Naive B cell (primary cell): Measurements from ENCODE around the gene CCDC13. TPM values are rescaled to one million over a fixed set of nuclear protein-coding genes. Genes with fewer than 3 reads are reported as not detected.

ENCODE experiments used
- ATAC-seq, 2 donors: fragments of 150-1000 bp; cut with Tn5 transposase; 2 replicates each; pipeline ENCODE4 v1.10.0; 2021; ENCODE audit warnings: low read depth in 2 of 2, mild to moderate bottlenecking in 2 of 2, moderate library complexity in 2 of 2
- DNase-seq: peaks from one replicate; pipeline ENCODE4 v3.0.0; 2022
- H3K27ac Mint-ChIP-seq, 6 donors: one replicate each; pipeline ENCODE4 v1.8.0; 2020 to 2022; ENCODE audit warnings: mild to moderate bottlenecking in 6 of 6, mixed read lengths in 6 of 6, moderate library complexity in 5 of 6, inconsistent platforms in 2 of 6
- H3K27me3 Mint-ChIP-seq, 3 donors: one replicate each; pipeline ENCODE4 v1.8.0; 2021 to 2022; ENCODE audit warnings: mixed read lengths in 3 of 3, mild to moderate bottlenecking in 1 of 3
- H3K36me3 Mint-ChIP-seq, 2 donors: one replicate each; pipeline ENCODE4 v1.8.0; 2020 to 2022; ENCODE audit warnings: mixed read lengths in 2 of 2, inconsistent platforms in 1 of 2, mild to moderate bottlenecking in 1 of 2
- H3K4me1 Mint-ChIP-seq, 3 donors: one replicate each; pipeline ENCODE4 v1.8.0; 2020 to 2022; ENCODE audit warnings: mixed read lengths in 3 of 3, inconsistent platforms in 1 of 3, mild to moderate bottlenecking in 1 of 3, moderate library complexity in 1 of 3
- H3K4me3 Mint-ChIP-seq, 8 donors: one replicate each; pipeline ENCODE4 v1.8.0; 2020 to 2022; ENCODE audit warnings: mild to moderate bottlenecking in 8 of 8, mixed read lengths in 8 of 8, moderate library complexity in 8 of 8, inconsistent platforms in 2 of 8
- H3K9me3 Mint-ChIP-seq, 7 donors: one replicate each; pipeline ENCODE4 v1.8.0; 2020 to 2022; ENCODE audit warnings: mixed read lengths in 7 of 7, mild to moderate bottlenecking in 5 of 7, inconsistent platforms in 2 of 7, moderate library complexity in 1 of 7
- polyA plus RNA-seq, 6 donors: library from polyadenylated mRNA; unstranded; fragments of 300-500 nt; fragmentation: Illumina TruSeq; gene quantifications; one replicate each; pipeline ENCODE4 v1.2.3, GENCODE V29; 2021; ENCODE audit warnings: low read depth in 6 of 6

The CCDC13 gene
- polyA plus RNA-seq, 6 donors from 2014 or later, result 0.39 to 1.2 (median 0.56) TPM; not detected in 1

GRCh38 chr3:42805141-42805821 is 32.2 kb upstream of the CCDC13 start:
- Mint-ChIP-seq H3K4me1 (peaks cover 29 to 42% (median 36%) of the 10 kb centered on the region in 3 donors), H3K36me3 (no peaks in the 10 kb centered on the region), H3K27ac (peak overlapping the region in 3 of 6 donors; percentile 83 to 96 (median 90)), H3K4me3 (peak overlapping the region; percentile 91 to 99 (median 96)), H3K9me3 (no peaks in the 10 kb centered on the region), H3K27me3 (peaks cover 9 to 19% (median 12%) of the 10 kb centered on the region in 3 donors)
- ATAC-seq, result no peak
- DNase-seq, result no peak

DNA sequence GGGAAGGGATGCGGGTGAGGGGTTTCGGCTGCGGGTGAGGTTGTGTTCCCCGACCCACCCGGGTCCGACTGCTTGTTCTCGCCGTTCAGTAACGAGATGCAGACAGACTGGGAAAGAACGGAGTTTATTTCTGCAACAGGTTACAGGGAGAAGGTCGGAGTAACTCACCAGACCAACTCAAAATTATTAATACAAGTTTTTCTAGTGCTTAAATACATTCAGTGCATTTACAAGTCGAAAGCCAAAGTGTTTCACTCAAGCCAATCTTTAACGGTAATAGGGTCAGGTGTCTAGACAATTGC is 31.7 kb upstream of the CCDC13 start:
- Mint-ChIP-seq H3K27me3 (peaks cover 9 to 19% (median 12%) of the 10 kb centered on the region in 3 donors), H3K4me1 (peaks cover 31 to 45% (median 41%) of the 10 kb centered on the region in 3 donors), H3K36me3 (no peaks in the 10 kb centered on the region), H3K4me3 (peak overlapping the region; percentile 91 to 99 (median 96)), H3K9me3 (no peaks in the 10 kb centered on the region), H3K27ac (peak overlapping the region in 5 of 6 donors; percentile 44 to 97 (median 96))
- ATAC-seq, result peak; percentile 2 to 3
- DNase-seq, result no peak

DNA sequence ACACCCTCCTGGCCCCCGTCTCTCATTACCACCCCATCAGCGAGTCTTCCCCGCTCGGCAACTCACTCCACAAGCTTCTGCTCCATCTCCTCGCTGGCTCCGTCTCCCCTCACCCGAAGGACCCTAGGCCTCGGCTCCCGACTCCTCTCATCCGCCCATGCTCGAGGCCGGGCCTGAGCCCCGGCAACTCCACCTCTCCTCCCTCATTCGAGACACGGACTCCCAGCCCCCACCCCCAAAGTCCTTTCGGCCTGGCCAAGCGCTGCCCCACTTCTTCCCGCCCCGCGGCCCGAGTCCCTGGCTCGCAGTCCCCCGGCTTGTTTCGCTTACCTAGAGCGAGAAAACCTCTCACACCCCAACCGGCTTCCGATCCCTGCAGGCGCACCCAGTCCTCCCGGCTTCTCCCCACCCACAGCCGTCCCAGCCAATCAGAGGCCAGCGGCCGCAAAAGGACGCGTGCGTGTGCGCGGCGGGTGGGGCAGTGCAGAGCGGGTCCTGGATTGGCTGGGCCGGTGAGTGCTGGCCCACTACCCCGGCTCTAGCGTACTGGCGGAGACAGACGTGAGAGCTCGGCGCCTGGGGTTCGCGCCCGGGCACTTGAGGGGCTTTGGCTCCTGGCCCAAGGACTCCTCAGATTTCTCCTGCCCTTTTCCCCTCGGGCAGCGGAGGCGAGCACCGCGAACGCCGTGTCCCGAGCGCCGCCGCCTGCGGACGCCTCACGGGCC is 31.2 kb upstream of the CCDC13 start, which contains the start of gene HIGD1A:
HIGD1A (minus strand) TSS at position 385 of the 725 bp plus-strand sequence. CDS start 10,237 bp downstream, outside the sequence.
- H3K36me3 Mint-ChIP-seq, result no peaks in the 10 kb centered on the region
- peaks cover 9 to 19% (median 12%) of the 10 kb centered on the region in 3 donors for H3K27me3 Mint-ChIP-seq
- ATAC-seq (peak; percentile 98 to 99), DNase-seq (peak; percentile 93)
- peak within 1 kb of the TSS; percentile 88 to 97 (median 96) for H3K27ac Mint-ChIP-seq
- H3K4me3 Mint-ChIP-seq, result peak within 1 kb of the TSS; percentile 91 to 99 (median 96)
- H3K4me1 Mint-ChIP-seq, result peaks cover 31 to 46% (median 45%) of the 10 kb centered on the region in 3 donors
- no peaks in the 10 kb centered on the region for H3K9me3 Mint-ChIP-seq

DNA sequence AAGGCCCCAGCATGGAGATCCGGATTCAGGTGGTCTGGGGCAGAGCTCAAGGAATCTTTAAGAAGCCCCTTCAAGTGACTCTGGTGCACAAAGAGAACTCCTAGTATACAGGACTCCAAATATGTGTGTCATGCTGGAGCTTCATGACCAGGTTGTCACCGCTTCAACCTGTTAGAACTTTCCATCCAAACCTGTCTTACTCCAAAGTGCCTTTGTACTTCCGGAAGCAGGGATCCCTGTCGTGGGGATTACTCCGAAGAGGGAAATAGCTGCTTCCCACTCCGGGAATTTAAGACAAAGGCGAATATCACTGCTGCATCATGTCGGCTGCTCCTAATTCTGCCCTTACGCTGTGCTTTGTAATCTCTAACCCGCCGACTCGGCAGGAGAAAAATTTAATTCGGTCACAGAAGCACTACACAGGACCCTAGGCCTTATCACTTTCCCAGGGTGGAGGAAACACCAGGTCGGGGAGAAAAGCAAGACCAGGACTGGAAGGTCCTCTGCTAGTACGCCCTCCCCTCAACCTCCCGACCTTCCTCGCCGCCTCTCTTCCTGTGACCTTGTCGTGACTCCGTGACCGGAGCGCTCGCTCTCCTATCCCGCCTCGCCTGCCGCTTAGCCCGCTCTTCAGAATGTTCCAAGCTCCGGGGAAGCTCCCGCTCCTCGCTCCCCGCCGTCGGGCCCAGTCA is 30.5 kb upstream of the CCDC13 start:
- Mint-ChIP-seq H3K4me1 (peaks cover 31 to 47% (median 45%) of the 10 kb centered on the region in 3 donors), H3K4me3 (peak overlapping the region; percentile 91 to 99 (median 96)), H3K27ac (peak overlapping the region; percentile 88 to 97 (median 96)), H3K36me3 (no peaks in the 10 kb centered on the region), H3K9me3 (no peaks in the 10 kb centered on the region), H3K27me3 (peaks cover 9 to 19% (median 12%) of the 10 kb centered on the region in 3 donors)
- DNase-seq (peak; percentile 16), ATAC-seq (peak; percentile 9 to 15)

DNA sequence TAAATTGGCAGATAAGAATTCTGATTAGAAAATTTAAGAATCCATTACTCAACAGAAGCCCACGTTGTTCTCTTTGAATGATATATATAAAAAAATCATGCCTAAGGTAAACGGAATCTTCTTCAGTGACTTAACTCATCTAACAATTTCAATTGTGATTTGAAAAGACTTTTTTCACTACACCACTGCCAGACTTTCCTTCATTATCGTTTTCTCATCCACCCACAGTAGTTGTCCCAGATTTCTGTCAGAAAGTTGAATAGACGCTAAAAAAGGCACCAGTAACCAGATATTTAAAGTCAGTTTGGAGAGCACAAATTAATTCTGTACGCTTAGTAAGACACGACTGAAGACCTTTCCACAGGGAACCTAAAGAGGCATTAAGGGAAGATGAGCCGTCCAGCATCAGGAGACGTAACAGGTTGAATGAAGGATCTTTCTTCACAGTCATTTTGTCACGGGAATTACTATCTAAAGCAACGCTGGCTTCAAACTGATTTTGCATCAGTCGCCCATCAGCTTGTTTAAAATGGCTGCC is 29.9 kb upstream of the CCDC13 start:
- peaks cover 31 to 47% (median 45%) of the 10 kb centered on the region in 3 donors for H3K4me1 Mint-ChIP-seq
- H3K27ac Mint-ChIP-seq, result peak overlapping the region in 5 of 6 donors; percentile 65 to 96 (median 88)
- ATAC-seq, result no peak

DNA sequence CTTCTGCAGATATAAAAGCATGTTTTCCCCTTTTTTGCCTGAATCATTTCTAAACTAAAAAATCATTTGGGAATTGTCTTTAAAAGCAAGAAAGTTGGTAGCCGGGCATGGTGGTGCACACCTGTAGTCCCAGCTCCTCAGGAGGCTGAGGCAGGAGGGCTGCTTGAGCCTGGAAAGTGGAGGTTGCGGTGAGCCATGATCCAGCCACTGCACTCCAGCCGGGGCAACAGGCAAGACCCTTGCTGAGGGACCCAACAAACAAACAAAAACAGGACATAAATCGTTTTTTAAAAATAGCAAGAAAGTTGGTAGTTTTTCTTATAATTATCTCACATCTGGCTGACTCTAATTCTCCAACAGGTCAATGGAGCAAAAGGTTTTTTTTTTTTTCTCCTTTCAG is 28.7 kb upstream of the CCDC13 start:
- peaks cover 31 to 47% (median 45%) of the 10 kb centered on the region in 3 donors for H3K4me1 Mint-ChIP-seq

More for the DNA sequence above, 29.9 kb upstream of the CCDC13 start:
- peak overlapping the region; percentile 71 to 99 (median 96) for H3K4me3 Mint-ChIP-seq
- peaks cover 9 to 19% (median 12%) of the 10 kb centered on the region in 3 donors for H3K27me3 Mint-ChIP-seq
- no peaks in the 10 kb centered on the region for H3K36me3 Mint-ChIP-seq
- no peaks in the 10 kb centered on the region for H3K9me3 Mint-ChIP-seq
- no peak for DNase-seq

GRCh38 chr3:42801048-42801620 is 28.1 kb upstream of the CCDC13 start:
- Mint-ChIP-seq H3K4me3 (peak overlapping the region in 1 of 8 donors; percentile 5), H3K27me3 (peaks cover 4 to 9% (median 9%) of the 10 kb centered on the region in 3 donors), H3K4me1 (peaks cover 31 to 50% (median 45%) of the 10 kb centered on the region in 3 donors), H3K27ac (peak overlapping the region in 1 of 6 donors; percentile 58), H3K9me3 (no peaks in the 10 kb centered on the region), H3K36me3 (no peaks in the 10 kb centered on the region)
- ATAC-seq, result no peak
- DNase-seq, result no peak

More for the DNA sequence above, 28.7 kb upstream of the CCDC13 start:
- DNase-seq (no peak), ATAC-seq (no peak)
- Mint-ChIP-seq H3K36me3 (no peaks in the 10 kb centered on the region), H3K9me3 (no peaks in the 10 kb centered on the region), H3K27me3 (peaks cover 4 to 15% (median 9%) of the 10 kb centered on the region in 3 donors), H3K4me3 (peak overlapping the region in 1 of 8 donors; percentile 96), H3K27ac (peak overlapping the region in 1 of 6 donors; percentile 49)

- no peak for DNase-seq
- no peaks in the 10 kb centered on the region for H3K36me3 Mint-ChIP-seq
- no peaks in the 10 kb centered on the region for H3K9me3 Mint-ChIP-seq
- ATAC-seq, result no peak
- H3K4me3 Mint-ChIP-seq, result peak overlapping the region in 3 of 8 donors; percentile 5 to 58 (median 16)
- H3K27ac Mint-ChIP-seq, result no peak overlapping the region
- peaks cover 1 to 3% (median 2%) of the 10 kb centered on the region in 3 donors for H3K27me3 Mint-ChIP-seq
- peaks cover 31 to 46% (median 40%) of the 10 kb centered on the region in 3 donors for H3K4me1 Mint-ChIP-seq
Observed at GRCh38 chr3:42800251-42800650, 27.2 kb upstream of the CCDC13 start.

DNA sequence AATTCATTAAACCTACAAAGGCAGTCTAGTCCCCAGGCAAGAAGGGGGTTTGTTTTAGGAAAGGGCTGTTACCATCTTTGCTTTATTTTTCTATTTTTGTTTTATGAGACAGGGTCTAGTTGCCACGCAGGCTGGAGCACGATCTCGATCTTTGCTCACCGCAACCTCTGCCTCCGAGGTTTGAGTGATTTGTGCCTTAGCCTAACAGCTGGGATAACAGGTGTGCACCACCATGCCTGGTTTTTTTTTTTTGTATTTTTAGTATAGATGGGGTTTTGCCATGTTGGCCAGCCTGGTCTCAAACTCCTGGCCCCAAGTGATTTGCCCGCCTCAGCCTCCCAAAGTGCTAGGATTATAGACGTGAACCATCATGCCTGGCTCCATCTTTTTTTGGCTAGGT is 26.3 kb upstream of the CCDC13 start:
- Mint-ChIP-seq H3K4me3 (no peak overlapping the region), H3K4me1 (peaks cover 30 to 42% (median 31%) of the 10 kb centered on the region in 3 donors), H3K27ac (no peak overlapping the region), H3K36me3 (no peaks in the 10 kb centered on the region), H3K27me3 (no peaks in the 10 kb centered on the region), H3K9me3 (no peaks in the 10 kb centered on the region)
- ATAC-seq, result no peak
- DNase-seq, result no peak

- Mint-ChIP-seq H3K4me1 (peaks cover 11 to 22% (median 12%) of the 10 kb centered on the region in 3 donors), H3K4me3 (no peak overlapping the region), H3K9me3 (no peaks in the 10 kb centered on the region), H3K36me3 (peaks cover 0 to 5% of the 10 kb centered on the region in 2 donors), H3K27ac (peak overlapping the region in 2 of 6 donors; percentile 76 to 81), H3K27me3 (no peaks in the 10 kb centered on the region)
- no peak for ATAC-seq
- DNase-seq, result no peak
Observed at GRCh38 chr3:42796332-42796885, 23.4 kb upstream of the CCDC13 start.

- Mint-ChIP-seq H3K36me3 (peaks cover 0 to 5% of the 10 kb centered on the region in 2 donors), H3K4me1 (peaks cover 6 to 18% (median 9%) of the 10 kb centered on the region in 3 donors), H3K4me3 (no peak overlapping the region), H3K27ac (peak overlapping the region in 1 of 6 donors; percentile 25), H3K27me3 (no peaks in the 10 kb centered on the region), H3K9me3 (no peaks in the 10 kb centered on the region)
- no peak for ATAC-seq
- DNase-seq, result no peak
Observed at GRCh38 chr3:42795621-42796181, 22.6 kb upstream of the CCDC13 start.

DNA sequence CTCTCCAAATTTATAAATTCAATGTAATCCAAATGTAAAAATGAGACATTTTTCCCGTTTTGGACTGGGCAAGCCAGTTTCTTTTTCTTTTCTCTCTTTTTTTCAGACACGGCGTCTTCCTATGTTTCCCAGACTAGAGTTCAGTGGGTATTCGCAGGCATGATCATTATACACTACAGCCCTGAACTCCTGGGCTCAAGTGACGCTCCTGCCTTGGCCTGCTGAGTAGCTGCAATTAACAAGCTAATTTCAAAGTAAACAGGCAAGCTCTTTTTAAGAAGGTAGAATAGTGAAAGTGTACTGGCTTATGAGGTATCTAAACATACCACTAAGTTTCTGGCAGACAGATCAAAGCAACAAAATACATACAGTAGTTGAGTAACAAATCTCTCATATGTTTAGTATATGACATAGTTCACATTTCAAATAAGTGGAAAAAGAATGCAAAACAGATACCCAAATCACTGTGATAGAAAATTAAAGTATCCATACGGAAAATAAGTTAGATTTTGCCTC is 17.7 kb upstream of the CCDC13 start:
- Mint-ChIP-seq H3K27me3 (no peaks in the 10 kb centered on the region), H3K9me3 (no peaks in the 10 kb centered on the region), H3K4me1 (peaks cover 0 to 4% (median 0%) of the 10 kb centered on the region in 3 donors), H3K4me3 (no peak overlapping the region), H3K36me3 (peaks cover 0 to 5% of the 10 kb centered on the region in 2 donors), H3K27ac (no peak overlapping the region)
- ATAC-seq (no peak), DNase-seq (no peak)
